SJSA1 (cell line): ENCODE data around the gene GBF1. TPM values are rescaled to one million over a fixed set of nuclear protein-coding genes. Genes with fewer than 3 reads are reported as not detected.

Source experiments
- DNase-seq, 2 experiments: peaks; one replicate each; pipeline ENCODE4 v3.0.0-alpha.2; 2015 to 2020; ENCODE audit warnings: low spot score in 2 of 2, low read depth in 1 of 2
- H3K27ac ChIP-seq: fragments of 250-450 bp; sonication (Bioruptor Pico); 2 replicates; pipeline ENCODE4 v1.5.1; 2020; ENCODE audit warnings: mild to moderate bottlenecking, moderate library complexity
- H3K27me3 ChIP-seq: fragments of 250-450 bp; sonication (Bioruptor Pico); replicated peaks from 2 replicates; pipeline ENCODE4 v1.5.1; 2020; ENCODE audit warnings: mild to moderate bottlenecking, moderate library complexity
- H3K36me3 ChIP-seq: fragments of 250-450 bp; sonication (Bioruptor Pico); 2 replicates; pipeline ENCODE4 v1.5.1; 2020; ENCODE audit warnings: mild to moderate bottlenecking
- H3K4me1 ChIP-seq: fragments of 250-450 bp; sonication (Bioruptor Pico); replicated peaks from 2 replicates; pipeline ENCODE4 v1.6.1; 2021; ENCODE audit warnings: mild to moderate bottlenecking
- H3K4me3 ChIP-seq: fragments of 250-450 bp; sonication (Bioruptor Pico); 2 replicates; pipeline ENCODE4 v1.5.1; 2020; ENCODE audit warnings: mild to moderate bottlenecking
- H3K9me3 ChIP-seq: fragments of 250-450 bp; sonication (Bioruptor Pico); replicated peaks from 2 replicates; pipeline ENCODE4 v1.5.1; 2020; ENCODE audit warnings: mild to moderate bottlenecking
- total RNA-seq: library from RNA; depleted of rRNA; stranded (reverse); fragments of >200 nt; shearing (Covaris generic); gene quantifications from 2 replicates; pipeline ENCODE4 v1.2.3, GENCODE V29; 2014

GBF1 gene
- total RNA-seq, 1 experiment from 2014 or later, result 36.3 TPM

DNA sequence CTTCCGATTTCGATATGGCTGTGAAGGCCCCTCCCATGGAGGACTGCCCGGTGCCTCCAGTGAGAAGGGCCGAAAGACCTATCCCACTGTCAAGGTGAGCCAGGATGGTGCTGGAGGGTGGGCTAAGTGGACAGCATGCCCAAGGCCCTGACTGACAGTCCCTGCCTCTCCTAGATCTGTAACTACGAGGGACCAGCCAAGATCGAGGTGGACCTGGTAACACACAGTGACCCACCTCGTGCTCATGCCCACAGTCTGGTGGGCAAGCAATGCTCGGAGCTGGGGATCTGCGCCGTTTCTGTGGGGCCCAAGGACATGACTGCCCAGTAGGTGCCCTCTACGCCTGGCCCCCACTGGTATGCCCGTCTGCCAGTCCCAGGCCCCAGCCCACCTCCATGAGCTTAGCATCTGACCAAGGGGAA, 151.4 kb downstream of the GBF1 start:
- Histone ChIP-seq H3K4me1 (peaks cover 40% of the 10 kb centered on the region), H3K27me3 (no peaks in the 10 kb centered on the region; the same call in 1 of the 2 replicates), H3K9me3 (no peaks in the 10 kb centered on the region; the same call in 1 of the 2 replicates), H3K4me3 (no peak overlapping the region), H3K27ac (peak overlapping the region; percentile 60; the same call in 1 of the 2 replicates), H3K36me3 (peaks cover 51% of the 10 kb centered on the region)
- DNase-seq, result no peak

DNA sequence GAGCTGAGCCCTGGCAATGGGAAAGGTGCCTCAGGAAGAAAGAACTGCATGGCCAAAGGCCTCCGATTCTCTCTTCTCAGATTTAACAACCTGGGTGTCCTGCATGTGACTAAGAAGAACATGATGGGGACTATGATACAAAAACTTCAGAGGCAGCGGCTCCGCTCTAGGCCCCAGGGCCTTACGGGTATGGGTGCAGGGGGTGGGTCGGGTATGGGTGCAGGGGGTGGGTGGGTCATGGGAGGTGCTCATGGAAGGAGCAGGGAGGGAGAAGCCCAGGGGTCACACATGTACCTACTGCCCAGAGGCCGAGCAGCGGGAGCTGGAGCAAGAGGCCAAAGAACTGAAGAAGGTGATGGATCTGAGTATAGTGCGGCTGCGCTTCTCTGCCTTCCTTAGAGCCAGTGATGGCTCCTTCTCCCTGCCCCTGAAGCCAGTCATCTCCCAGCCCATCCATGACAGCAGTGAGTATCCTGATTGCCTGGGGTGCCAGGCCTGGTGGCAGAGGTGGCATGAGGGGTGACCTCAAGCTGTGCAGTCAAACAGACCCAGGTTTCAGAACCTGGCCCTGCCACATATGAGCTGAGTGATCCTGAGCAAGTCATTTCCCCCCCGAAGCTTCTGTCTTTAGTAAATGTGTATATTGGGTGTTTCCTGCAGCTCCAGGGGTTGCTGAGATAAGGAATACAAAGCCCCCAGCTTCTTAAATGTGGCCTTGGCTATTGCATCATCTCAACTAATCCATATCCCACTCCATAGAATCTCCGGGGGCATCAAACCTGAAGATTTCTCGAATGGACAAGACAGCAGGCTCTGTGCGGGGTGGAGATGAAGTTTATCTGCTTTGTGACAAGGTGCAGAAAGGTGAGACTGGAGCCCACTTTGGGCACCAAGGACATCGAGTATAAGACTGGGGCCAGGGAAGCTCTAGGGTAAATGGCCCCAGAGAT, 152.2 kb downstream of the GBF1 start:
- Histone ChIP-seq H3K27ac (no peak overlapping the region), H3K27me3 (no peaks in the 10 kb centered on the region; the same call in 1 of the 2 replicates), H3K4me3 (no peak overlapping the region), H3K9me3 (no peaks in the 10 kb centered on the region; the same call in 1 of the 2 replicates), H3K4me1 (peaks cover 44% of the 10 kb centered on the region), H3K36me3 (peaks cover 57% of the 10 kb centered on the region)
- no peak for DNase-seq

DNA sequence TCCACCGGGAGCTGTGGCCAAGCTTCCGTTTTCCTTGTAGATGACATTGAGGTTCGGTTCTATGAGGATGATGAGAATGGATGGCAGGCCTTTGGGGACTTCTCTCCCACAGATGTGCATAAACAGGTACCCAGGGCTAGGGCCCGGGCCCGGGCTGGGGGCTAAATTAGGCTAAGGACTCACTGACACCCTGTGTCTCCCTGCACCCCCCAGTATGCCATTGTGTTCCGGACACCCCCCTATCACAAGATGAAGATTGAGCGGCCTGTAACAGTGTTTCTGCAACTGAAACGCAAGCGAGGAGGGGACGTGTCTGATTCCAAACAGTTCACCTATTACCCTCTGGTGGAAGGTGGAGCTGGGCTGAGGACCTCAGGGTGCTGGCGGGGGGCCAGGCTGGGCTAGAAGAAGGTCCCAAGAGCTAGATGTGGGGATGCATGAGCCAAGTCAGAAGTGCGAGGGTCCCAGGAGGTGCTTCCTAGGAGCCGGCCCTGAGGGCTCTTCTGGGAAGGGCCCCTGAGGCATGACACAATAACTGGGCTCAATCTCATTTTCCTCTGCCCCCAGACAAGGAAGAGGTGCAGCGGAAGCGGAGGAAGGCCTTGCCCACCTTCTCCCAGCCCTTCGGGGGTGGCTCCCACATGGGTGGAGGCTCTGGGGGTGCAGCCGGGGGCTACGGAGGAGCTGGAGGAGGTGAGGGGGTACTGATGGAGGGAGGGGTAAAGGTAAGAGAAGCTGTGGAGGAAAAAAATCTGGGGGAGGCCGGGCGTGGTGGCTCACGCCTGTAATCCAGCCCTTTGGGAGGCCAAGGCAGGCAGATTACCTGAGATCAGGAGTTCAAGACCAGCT, 153.1 kb downstream of the GBF1 start:
- H3K27ac ChIP-seq, result no peak overlapping the region
- H3K4me3 ChIP-seq, result no peak overlapping the region
- H3K4me1 ChIP-seq, result peaks cover 43% of the 10 kb centered on the region
- peaks cover 62% of the 10 kb centered on the region for H3K36me3 ChIP-seq
- H3K9me3 ChIP-seq, result no peaks in the 10 kb centered on the region; the same call in 1 of the 2 replicates
- H3K27me3 ChIP-seq, result no peaks in the 10 kb centered on the region; the same call in 1 of the 2 replicates
- DNase-seq, result no peak

DNA sequence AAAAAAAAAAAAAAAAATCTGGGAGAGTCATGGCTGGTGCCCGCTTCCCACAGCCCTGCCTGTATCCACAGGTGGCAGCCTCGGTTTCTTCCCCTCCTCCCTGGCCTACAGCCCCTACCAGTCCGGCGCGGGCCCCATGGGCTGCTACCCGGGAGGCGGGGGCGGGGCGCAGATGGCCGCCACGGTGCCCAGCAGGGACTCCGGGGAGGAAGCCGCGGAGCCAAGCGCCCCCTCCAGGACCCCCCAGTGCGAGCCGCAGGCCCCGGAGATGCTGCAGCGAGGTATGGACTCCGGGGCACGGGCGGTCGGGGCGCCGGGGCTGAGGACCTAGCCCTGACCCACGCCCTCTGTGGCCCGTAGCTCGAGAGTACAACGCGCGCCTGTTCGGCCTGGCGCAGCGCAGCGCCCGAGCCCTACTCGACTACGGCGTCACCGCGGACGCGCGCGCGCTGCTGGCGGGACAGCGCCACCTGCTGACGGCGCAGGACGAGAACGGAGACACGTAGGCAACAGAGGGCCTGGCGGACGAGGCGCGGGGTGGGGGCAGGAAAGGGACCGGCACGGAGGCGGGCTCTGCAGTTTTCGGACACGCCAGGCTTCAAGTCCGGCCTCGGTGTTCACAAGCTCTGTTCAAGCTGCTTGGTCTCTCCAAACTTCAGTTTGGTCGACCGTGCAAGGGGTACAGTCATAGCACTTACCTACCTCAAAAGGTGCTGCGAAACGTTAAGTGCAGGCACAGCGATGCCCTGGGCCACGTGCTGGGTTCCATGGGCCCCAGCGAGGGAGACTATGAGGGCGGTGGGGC, 154.1 kb downstream of the GBF1 start:
- Histone ChIP-seq H3K36me3 (peaks cover 63% of the 10 kb centered on the region), H3K4me1 (peaks cover 39% of the 10 kb centered on the region), H3K27ac (no peak overlapping the region), H3K9me3 (no peaks in the 10 kb centered on the region; the same call in 1 of the 2 replicates), H3K27me3 (no peaks in the 10 kb centered on the region; the same call in 1 of the 2 replicates), H3K4me3 (peak overlapping the region; percentile 47)
- peak; percentile 82 to 88 for DNase-seq

DNA sequence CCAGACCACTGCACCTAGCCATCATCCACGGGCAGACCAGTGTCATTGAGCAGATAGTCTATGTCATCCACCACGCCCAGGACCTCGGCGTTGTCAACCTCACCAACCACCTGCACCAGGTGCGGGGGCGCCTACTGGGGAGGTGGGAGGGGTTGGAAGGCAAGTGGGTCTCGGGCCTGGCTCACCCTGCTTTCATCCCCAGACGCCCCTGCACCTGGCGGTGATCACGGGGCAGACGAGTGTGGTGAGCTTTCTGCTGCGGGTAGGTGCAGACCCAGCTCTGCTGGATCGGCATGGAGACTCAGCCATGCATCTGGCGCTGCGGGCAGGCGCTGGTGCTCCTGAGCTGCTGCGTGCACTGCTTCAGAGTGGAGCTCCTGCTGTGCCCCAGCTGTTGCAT, 154.7 kb downstream of the GBF1 start:
- Histone ChIP-seq H3K9me3 (no peaks in the 10 kb centered on the region; the same call in 1 of the 2 replicates), H3K27ac (no peak overlapping the region), H3K4me1 (peaks cover 33% of the 10 kb centered on the region), H3K27me3 (no peaks in the 10 kb centered on the region; the same call in 1 of the 2 replicates), H3K36me3 (peaks cover 63% of the 10 kb centered on the region), H3K4me3 (no peak overlapping the region; the same call in 1 of the 2 replicates)
- DNase-seq, result no peak

DNA sequence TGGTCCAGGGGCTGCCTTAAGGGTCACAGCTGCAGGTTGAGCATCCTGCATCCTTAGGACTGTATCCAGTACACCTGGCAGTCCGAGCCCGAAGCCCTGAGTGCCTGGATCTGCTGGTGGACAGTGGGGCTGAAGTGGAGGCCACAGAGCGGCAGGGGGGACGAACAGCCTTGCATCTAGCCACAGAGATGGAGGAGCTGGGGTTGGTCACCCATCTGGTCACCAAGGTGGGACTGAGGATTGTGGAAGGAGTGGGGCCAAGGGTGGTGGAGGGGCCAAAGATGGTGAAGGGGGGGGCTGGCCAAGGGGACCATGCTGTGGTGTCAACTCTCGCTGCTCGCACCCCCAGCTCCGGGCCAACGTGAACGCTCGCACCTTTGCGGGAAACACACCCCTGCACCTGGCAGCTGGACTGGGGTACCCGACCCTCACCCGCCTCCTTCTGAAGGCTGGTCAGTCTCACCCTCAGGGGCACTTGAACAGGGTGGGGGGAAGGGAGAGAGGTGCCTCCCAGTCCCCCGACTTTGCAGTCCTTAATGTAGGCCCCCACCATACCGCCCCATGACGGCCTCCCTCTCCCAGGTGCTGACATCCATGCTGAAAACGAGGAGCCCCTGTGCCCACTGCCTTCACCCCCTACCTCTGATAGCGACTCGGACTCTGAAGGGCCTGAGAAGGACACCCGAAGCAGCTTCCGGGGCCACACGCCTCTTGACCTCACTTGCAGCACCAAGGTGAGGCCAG, 155.4 kb downstream of the GBF1 start:
- peaks cover 63% of the 10 kb centered on the region for H3K36me3 ChIP-seq
- no peak overlapping the region for H3K4me3 ChIP-seq
- no peak for DNase-seq
- peaks cover 30% of the 10 kb centered on the region for H3K4me1 ChIP-seq
- H3K9me3 ChIP-seq, result no peaks in the 10 kb centered on the region; the same call in 1 of the 2 replicates
- no peaks in the 10 kb centered on the region; the same call in 1 of the 2 replicates for H3K27me3 ChIP-seq
- H3K27ac ChIP-seq, result no peak overlapping the region

DNA sequence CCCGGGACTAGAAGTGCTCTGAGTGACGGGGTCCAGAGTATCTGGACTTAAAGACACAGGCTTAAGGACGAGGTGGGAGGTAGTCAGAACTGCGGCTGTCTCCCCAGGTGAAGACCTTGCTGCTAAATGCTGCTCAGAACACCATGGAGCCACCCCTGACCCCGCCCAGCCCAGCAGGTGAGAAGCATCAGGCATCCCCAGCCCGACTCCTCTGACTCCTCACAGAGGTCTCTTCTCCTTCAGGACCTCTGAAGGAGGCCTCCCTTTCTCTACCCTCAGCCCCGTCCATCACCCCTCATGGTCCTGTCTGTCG, 156.0 kb downstream of the GBF1 start:
- Histone ChIP-seq H3K27me3 (no peaks in the 10 kb centered on the region; the same call in 1 of the 2 replicates), H3K9me3 (no peaks in the 10 kb centered on the region; the same call in 1 of the 2 replicates), H3K4me1 (peaks cover 25% of the 10 kb centered on the region), H3K4me3 (no peak overlapping the region), H3K27ac (no peak overlapping the region), H3K36me3 (peaks cover 62% of the 10 kb centered on the region)
- DNase-seq, result no peak

DNA sequence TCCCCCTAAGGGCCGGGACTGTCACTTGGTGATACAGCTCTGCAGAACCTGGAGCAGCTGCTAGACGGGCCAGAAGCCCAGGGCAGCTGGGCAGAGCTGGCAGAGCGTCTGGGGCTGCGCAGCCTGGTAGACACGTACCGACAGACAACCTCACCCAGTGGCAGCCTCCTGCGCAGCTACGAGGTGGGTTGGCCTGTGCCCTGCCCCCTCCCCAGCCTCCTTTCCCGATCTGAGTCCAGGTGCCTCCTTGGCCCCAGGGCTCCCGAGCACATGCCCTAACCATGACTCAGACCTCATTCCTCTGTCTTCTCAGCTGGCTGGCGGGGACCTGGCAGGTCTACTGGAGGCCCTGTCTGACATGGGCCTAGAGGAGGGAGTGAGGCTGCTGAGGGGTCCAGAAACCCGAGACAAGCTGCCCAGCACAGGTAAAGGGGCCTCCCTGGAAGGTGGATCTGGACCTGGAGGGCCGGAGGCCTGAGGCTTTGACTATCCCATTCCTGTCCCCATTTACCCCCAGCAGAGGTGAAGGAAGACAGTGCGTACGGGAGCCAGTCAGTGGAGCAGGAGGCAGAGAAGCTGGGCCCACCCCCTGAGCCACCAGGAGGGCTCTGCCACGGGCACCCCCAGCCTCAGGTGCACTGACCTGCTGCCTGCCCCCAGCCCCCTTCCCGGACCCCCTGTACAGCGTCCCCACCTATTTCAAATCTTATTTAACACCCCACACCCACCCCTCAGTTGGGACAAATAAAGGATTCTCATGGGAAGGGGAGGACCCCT, 156.6 kb downstream of the GBF1 start:
- peak in 1 of 2 experiments; percentile 26 for DNase-seq
- H3K36me3 ChIP-seq, result peaks cover 56% of the 10 kb centered on the region
- H3K9me3 ChIP-seq, result no peaks in the 10 kb centered on the region; the same call in 1 of the 2 replicates
- peak overlapping the region; percentile 67; the same call in 1 of the 2 replicates for H3K27ac ChIP-seq
- no peaks in the 10 kb centered on the region; the same call in 1 of the 2 replicates for H3K27me3 ChIP-seq
- H3K4me1 ChIP-seq, result peaks cover 20% of the 10 kb centered on the region
- no peak overlapping the region for H3K4me3 ChIP-seq

DNA sequence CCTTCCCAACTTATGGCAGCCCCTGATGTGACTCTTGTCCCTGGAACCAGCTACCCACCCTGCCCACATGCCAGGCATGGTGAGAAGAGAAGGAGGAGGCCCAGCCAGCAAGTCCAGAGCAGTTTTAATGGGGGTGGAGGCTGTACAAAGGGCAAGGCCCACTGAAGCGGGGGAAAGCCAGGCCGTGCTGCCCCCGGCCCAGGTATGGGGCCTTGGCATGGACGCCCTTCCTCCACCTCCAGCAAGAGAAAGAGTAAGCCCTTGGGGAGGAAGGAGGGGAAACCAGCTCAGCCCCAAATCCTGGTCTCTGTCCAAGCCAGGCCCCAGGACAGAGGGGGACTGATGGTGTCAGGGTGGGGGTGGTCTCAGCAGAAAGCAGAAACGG, 157.2 kb downstream of the GBF1 start:
- H3K27me3 ChIP-seq, result peaks cover 3% of the 10 kb centered on the region
- H3K4me3 ChIP-seq, result no peak overlapping the region
- no peaks in the 10 kb centered on the region; the same call in 1 of the 2 replicates for H3K9me3 ChIP-seq
- DNase-seq, result no peak
- H3K4me1 ChIP-seq, result peaks cover 20% of the 10 kb centered on the region
- peaks cover 53% of the 10 kb centered on the region for H3K36me3 ChIP-seq
- H3K27ac ChIP-seq, result no peak overlapping the region

DNA sequence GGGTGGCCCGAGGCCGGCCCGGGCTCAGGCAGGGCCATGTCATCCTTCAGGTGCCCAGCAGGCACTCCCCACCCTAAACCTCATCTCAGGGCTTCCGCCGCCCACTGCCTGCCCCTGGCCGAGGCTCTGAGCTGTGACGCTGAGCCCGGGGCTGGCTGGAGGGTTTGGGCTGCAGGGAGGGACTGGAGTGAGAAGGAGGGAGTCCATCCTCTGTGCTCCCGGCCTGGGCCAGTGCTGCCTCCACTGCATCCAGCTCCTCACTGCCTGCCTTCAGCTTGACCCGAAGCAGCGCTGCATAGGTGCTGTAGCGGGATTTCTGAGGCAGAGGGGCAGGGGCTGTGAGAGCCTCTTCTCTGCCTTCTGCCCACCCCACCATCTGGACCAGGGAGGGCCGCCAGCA, 157.8 kb downstream of the GBF1 start:
- DNase-seq, result no peak
- no peak overlapping the region for H3K27ac ChIP-seq
- H3K27me3 ChIP-seq, result peaks cover 10% of the 10 kb centered on the region
- H3K36me3 ChIP-seq, result peaks cover 47% of the 10 kb centered on the region
- H3K9me3 ChIP-seq, result no peaks in the 10 kb centered on the region; the same call in 1 of the 2 replicates
- no peak overlapping the region for H3K4me3 ChIP-seq
- peaks cover 20% of the 10 kb centered on the region for H3K4me1 ChIP-seq

DNA sequence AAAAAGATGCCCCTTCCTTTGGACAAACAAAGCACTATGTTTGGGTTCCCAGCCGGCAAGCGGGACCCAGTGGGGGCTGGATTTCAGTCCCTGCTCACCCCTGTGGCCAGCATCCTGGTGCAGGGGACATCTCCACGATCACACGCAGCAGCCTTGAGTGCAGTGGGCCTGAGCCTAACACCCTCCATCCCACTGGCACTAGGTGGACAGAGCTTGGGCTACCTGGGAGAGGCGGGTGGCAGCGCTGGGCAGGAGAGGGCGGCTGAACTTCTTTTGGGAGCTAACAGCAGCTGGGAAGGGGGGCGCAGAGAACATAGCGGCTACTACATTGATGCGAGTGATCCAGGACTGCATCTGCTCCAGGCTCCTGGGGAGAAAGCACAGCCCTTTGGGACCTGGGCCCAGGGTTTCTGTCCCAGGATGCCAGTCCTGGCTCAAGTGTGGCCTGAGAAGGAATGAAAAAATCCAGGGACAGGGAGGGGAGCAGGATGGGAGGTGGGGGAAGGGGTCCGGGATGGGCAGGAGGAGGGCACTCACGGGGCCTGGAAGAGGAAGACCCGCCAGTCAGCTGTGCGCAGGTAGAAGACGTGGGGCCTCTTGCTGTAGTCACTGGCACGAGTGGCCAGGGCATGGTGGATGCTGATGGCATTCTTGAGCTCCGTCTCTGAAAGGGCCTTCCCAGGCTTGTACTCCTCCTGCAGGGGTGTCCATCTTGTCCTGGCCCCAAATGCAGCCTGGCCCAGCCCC, 159.2 kb downstream of the GBF1 start:
- no peaks in the 10 kb centered on the region for H3K9me3 ChIP-seq
- peaks cover 33% of the 10 kb centered on the region for H3K36me3 ChIP-seq
- H3K4me1 ChIP-seq, result peaks cover 21% of the 10 kb centered on the region
- peaks cover 22% of the 10 kb centered on the region for H3K27me3 ChIP-seq
- DNase-seq, result no peak
- H3K4me3 ChIP-seq, result no peak overlapping the region
- no peak overlapping the region for H3K27ac ChIP-seq
